Esophagus muscularis mucosa (tissue), 4 donors: ENCODE measurements around the gene PRDM2. TPM values are rescaled to one million over a fixed set of nuclear protein-coding genes. Genes with fewer than 3 reads are reported as not detected.

Experiments
- DNase-seq: peaks from one replicate; pipeline ENCODE4 v3.0.0-alpha.2; 2017; ENCODE audit errors: extremely low spot score
- H3K27ac ChIP-seq, 4 donors: fragments of 200-600 bp; sonication (generic); replicated peaks in 1 of 4; 1 replicate in 3 of 4; 2 replicates in 1 of 4; pipeline ENCODE4 v1.5.1; 2016 to 2019; ENCODE audit warnings: mild to moderate bottlenecking in 1 of 4
- H3K27me3 ChIP-seq, 4 donors: fragments of 200-600 bp; sonication (generic); one replicate each; pipeline versions ENCODE4 v1.5.1 to v1.6.0; 2016 to 2019
- H3K36me3 ChIP-seq, 4 donors: fragments of 200-600 bp; sonication (generic); one replicate each; pipeline ENCODE4 v1.5.1; 2016 to 2019
- H3K4me1 ChIP-seq, 4 donors: fragments of 200-600 bp; sonication (generic); one replicate each; pipeline ENCODE4 v1.5.1; 2016 to 2019
- H3K4me3 ChIP-seq, 4 donors: fragments of 200-600 bp; sonication (generic); 1 replicate in 2 of 4; 2 replicates in 2 of 4; pipeline ENCODE4 v1.5.1; 2016 to 2019; ENCODE audit warnings: mild to moderate bottlenecking in 4 of 4, moderate library complexity in 1 of 4
- H3K9me3 ChIP-seq, 4 donors: fragments of 200-600 bp; sonication (generic); 1 replicate in 3 of 4; 2 replicates in 1 of 4; pipeline ENCODE4 v1.5.1; 2016 to 2019
- CTCF ChIP-seq, 3 experiments: fragments of 200-600 bp in 2 of 3; fragments of 450-650 bp in 1 of 3; sonication (generic) in 2 of 3; IDR thresholded peaks; one replicate each; pipeline ENCODE4 v1.5.1; 2017 to 2019; ENCODE audit warnings: antibody characterized with exemption in 3 of 3, mild to moderate bottlenecking in 2 of 3, moderate library complexity in 1 of 3
- EP300 ChIP-seq: sonication (generic); formaldehyde crosslinking; IDR thresholded peaks from one replicate; pipeline ENCODE4 v1.6.1; 2017; ENCODE audit warnings: antibody characterized with exemption
- POLR2A ChIP-seq: fragments of 450-650 bp; IDR thresholded peaks from one replicate; pipeline ENCODE4 v1.6.1; 2017; ENCODE audit warnings: antibody characterized with exemption, moderate library complexity, mild to moderate bottlenecking, low read depth
- POLR2AphosphoS5 ChIP-seq, 2 donors: sonication (generic); formaldehyde crosslinking; IDR thresholded peaks; one replicate each; pipeline ENCODE4 v1.6.1; 2017; ENCODE audit warnings: antibody characterized with exemption in 2 of 2
- WGBS: methylation state at CpG from one replicate; pipeline ENCODE4 v1.1.5; 2018; 5-methylcytosine and 5-hydroxymethylcytosine counted together
- intact Hi-C: fragments of 100-400 bp; cut with DNase I; formaldehyde crosslinking; loops from one replicate; pipeline ENCODE4 v1.15.1; 2023
- total RNA-seq, 4 donors: library from RNA; depleted of rRNA; stranded (reverse); fragments of >200 nt; gene quantifications; one replicate each; pipeline versions ENCODE4 v1.1.0 to v1.2.1, GENCODE V29; 2016

The PRDM2 gene
- total RNA-seq, 4 donors from 2014 or later, result 32.5 to 54.6 (median 44.2) TPM

- DNase-seq, result no peak
- no peak overlapping the region for H3K4me3 ChIP-seq
- no peaks in the 10 kb centered on the region for H3K9me3 ChIP-seq
- H3K4me1 ChIP-seq, result peaks cover 0 to 13% (median 6%) of the 10 kb centered on the region in 4 donors
- TF ChIP-seq POLR2AphosphoS5 (IDR thresholded peaks at IDR 0.05) (no peak), EP300 (no peak), CTCF (IDR thresholded peaks at IDR 0.05) (no peak), POLR2A (no peak)
- H3K27me3 ChIP-seq, result peaks cover 0 to 16% (median 2%) of the 10 kb centered on the region in 4 donors
- no peak overlapping the region for H3K27ac ChIP-seq
- H3K36me3 ChIP-seq, result peaks cover 17 to 35% (median 18%) of the 10 kb centered on the region in 4 donors
- intact Hi-C loops, result no loop called here
- WGBS, result 78% methylated on average over 6 of the region's 6 CpGs
These were observed 126.6 kb downstream of the PRDM2 start for GRCh38 chr1:13826591-13826990.

GRCh38 chr1:13828454-13829151 lies 128.6 kb downstream of the PRDM2 start:
- 81% methylated on average over 9 of the region's 18 CpGs for WGBS
- peak; percentile 25 to 57 (median 25) for TF ChIP-seq CTCF (IDR thresholded peaks at IDR 0.05)
- TF ChIP-seq POLR2AphosphoS5 (IDR thresholded peaks at IDR 0.05), result no peak
- TF ChIP-seq POLR2A, result no peak
- TF ChIP-seq EP300, result no peak
- DNase-seq, result no peak
- Histone ChIP-seq H3K27ac (no peak overlapping the region), H3K4me1 (peaks cover 0 to 13% (median 6%) of the 10 kb centered on the region in 4 donors), H3K27me3 (peaks cover 0 to 32% (median 2%) of the 10 kb centered on the region in 4 donors), H3K4me3 (no peak overlapping the region), H3K9me3 (no peaks in the 10 kb centered on the region), H3K36me3 (peaks cover 0 to 14% (median 2%) of the 10 kb centered on the region in 4 donors)
- intact Hi-C loops, result no loop called here

- TF ChIP-seq CTCF (IDR thresholded peaks at IDR 0.05) (peak in 1 of 3 experiments; percentile 2), POLR2A (no peak)
- intact Hi-C loops, result no loop called here
- H3K27ac ChIP-seq, result no peak overlapping the region
- DNase-seq, result no peak
- no peak overlapping the region for H3K4me3 ChIP-seq
- H3K36me3 ChIP-seq, result peaks cover 0 to 8% (median 0%) of the 10 kb centered on the region in 4 donors
- H3K27me3 ChIP-seq, result peaks cover 0 to 35% (median 2%) of the 10 kb centered on the region in 4 donors
- peaks cover 0 to 13% (median 6%) of the 10 kb centered on the region in 4 donors for H3K4me1 ChIP-seq
- WGBS, result 78% methylated on average over 9 of the region's 10 CpGs
- H3K9me3 ChIP-seq, result no peaks in the 10 kb centered on the region
These were observed 129.3 kb downstream of the PRDM2 start for GRCh38 chr1:13829152-13829769.

GRCh38 chr1:13830170-13830569 lies 130.2 kb downstream of the PRDM2 start:
- WGBS, result 73% methylated on average over 7 of the region's 7 CpGs
- peak; percentile 29 for DNase-seq
- Histone ChIP-seq H3K36me3 (no peaks in the 10 kb centered on the region), H3K4me1 (peaks cover 0 to 13% (median 6%) of the 10 kb centered on the region in 4 donors), H3K27ac (no peak overlapping the region), H3K9me3 (no peaks in the 10 kb centered on the region), H3K4me3 (no peak overlapping the region), H3K27me3 (peaks cover 0 to 35% (median 2%) of the 10 kb centered on the region in 4 donors)
- TF ChIP-seq POLR2A, result no peak
- TF ChIP-seq POLR2AphosphoS5 (IDR thresholded peaks at IDR 0.05), result no peak
- no peak for TF ChIP-seq CTCF (IDR thresholded peaks at IDR 0.05)
- intact Hi-C loops, result no loop called here
